ACHN (cell line): ENCODE measurements around the gene SPOCK1.
"Not testable (repeated sequence)": the region's sequence is repeated elsewhere in the genome, so short reads cannot be mapped to it uniquely, and the experiment has no call there.

Experiments
- DNase-seq: peaks from one replicate; pipeline ENCODE4 v3.0.0-alpha.2; 2015
- in situ Hi-C: cut with HindIII; loops from 2 replicates; pipeline ENCODE4 v1.10.0; 2017; ENCODE audit warnings: low sequenced_read_pairs, low pct_ligation_motif_present, low pct_unique_long_range_greater_than_20kb

SPOCK1 gene

DNA sequence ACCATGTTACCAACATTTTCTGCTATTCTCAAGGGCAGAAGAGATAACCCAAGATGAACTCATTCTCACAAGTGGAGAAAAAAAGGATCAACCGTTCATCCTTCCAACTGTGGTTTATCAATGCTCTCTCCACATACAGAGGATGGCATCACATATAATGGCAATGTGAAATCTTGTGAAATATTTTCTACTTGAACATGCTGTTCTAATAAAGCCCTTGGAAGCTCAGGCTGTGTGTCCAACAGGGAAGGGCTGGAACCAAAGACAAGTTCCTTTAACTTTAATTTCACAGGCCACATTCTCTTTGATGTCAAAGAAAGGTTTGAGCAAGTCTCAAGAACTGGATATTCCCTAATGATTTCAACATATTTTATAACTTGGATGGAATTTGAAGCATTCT, 230.5 kb downstream of the SPOCK1 start:
- in situ Hi-C loops: no loop called here
- DNase-seq: no peak

DNA sequence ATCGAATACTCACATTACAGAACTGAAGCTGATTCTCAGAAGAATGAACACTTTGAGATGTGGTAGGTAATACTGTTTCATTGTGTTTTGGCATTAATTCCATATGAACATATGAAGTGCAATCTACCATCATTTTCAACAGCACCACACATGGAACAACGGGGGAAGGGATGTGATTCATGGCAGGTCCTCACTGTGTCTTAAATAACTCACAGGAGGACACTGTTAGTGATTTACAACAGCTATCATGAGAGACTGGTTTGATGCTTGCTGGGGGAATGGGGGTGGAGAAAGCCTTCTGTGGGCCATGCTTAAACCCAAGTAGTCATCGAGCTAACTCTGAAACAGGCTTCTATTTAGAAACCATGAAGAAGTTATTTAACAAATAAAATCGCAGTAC, 232.9 kb downstream of the SPOCK1 start:
- no peak for DNase-seq
- in situ Hi-C loops: no loop called here

DNA sequence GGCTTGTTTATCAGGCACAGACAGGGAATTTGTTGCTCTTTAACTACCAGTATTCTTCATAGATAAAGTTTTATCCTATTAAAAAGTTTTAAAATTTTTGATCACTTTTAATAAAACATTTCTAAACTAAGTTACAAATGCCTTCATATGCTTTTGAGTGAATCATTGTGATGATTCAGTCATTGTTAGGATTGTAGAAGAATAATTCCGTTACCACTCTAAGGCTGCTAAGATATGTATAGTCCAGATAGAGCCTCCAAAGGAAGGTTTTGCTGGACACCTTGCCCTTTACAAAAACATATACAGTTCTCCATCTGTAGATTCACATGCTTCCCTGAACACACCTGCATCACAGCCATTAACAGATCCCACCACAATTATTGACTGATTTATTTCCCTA, 233.7 kb downstream of the SPOCK1 start:
- DNase-seq: no peak
- in situ Hi-C loops: no loop called here

DNA sequence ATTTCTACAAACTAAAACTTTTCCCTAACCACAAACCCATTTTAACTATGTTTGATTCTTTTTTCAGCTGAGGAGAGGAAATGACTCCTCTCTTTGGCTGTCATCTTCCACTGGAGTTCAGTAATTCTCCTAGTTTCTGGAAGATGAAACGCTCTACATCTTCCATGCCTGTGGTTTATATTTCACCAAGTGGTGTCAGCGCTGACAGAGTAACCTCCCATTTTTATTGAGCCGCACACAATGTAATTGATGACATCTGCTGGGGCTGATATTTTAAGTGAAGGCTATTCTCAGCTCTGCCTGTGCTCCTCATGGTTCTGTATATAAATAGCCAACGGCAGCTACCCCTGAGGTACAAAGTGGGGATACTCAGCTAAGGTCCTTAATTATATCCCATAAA, 234.6 kb downstream of the SPOCK1 start:
- in situ Hi-C loops: no loop called here
- DNase-seq: no peak

DNA sequence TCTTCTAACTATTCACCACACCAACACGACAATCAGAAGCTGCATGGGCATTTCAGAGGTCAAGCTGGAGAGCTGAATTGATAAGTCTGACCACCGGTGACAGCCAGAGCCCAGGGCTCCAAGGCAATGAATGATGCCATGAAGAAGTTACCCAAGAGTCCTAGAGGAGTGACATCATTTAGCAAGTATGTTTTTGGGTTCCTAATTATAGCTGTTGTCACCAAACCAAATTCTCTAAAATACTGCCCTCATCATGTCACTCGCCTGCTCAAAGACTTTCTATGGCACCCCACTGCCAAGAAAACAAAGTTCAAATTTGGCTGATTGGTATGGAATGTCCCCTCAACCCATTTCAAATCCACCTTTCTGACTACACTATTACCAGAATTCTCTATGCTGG, 235.1 kb downstream of the SPOCK1 start:
- DNase-seq: no peak
- in situ Hi-C loops: no loop called here

DNA sequence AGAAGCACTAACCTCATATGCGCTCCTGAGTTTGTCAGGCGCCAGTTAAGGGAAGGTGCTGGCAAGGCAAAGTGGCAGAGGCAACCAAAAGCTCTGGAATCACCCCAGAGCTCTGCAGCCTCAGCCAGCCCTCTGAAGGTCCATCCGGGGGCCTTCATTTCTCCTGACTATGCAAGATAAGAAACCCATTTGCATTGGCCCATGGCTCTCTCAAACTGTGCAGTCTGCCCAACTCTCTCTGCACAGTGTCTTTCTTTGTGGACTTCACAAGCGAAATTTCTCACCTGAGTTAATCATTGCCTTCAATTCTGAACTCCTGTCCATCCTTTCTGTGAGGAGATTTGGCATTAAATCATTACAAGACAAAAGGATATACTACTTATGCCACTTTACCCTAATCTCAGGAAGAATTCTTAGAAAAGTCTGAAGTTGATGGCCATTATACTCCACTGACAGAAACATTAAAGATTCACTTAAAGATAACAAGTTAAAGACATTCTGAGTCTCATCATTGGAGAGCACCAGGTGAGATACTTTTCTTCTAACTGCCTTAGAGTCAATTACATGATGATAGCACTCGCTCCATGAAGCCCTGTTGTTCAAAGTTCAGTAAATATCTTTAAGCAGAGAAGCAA, 235.6 kb downstream of the SPOCK1 start:
- no peak for DNase-seq
- in situ Hi-C loops: no loop called here

DNA sequence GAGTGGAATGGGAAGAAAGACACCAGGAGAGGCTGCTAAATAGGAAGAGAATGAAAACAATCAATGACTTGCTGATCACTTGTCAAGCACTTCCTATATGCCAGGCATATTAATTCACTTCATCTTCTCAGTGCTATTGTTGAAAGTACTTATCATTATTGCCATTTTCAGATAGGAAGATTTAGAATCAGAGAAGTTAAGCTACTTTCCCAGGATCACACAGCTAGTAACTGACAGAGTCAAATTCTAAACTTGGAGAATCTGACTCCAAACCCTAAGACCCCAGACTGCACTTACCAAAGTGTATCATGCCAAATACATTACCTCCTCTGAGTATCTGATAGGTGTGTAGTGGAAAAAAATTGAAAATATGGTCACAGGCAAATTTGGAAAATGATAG, 236.3 kb downstream of the SPOCK1 start:
- in situ Hi-C loops: no loop called here
- DNase-seq: no peak

DNA sequence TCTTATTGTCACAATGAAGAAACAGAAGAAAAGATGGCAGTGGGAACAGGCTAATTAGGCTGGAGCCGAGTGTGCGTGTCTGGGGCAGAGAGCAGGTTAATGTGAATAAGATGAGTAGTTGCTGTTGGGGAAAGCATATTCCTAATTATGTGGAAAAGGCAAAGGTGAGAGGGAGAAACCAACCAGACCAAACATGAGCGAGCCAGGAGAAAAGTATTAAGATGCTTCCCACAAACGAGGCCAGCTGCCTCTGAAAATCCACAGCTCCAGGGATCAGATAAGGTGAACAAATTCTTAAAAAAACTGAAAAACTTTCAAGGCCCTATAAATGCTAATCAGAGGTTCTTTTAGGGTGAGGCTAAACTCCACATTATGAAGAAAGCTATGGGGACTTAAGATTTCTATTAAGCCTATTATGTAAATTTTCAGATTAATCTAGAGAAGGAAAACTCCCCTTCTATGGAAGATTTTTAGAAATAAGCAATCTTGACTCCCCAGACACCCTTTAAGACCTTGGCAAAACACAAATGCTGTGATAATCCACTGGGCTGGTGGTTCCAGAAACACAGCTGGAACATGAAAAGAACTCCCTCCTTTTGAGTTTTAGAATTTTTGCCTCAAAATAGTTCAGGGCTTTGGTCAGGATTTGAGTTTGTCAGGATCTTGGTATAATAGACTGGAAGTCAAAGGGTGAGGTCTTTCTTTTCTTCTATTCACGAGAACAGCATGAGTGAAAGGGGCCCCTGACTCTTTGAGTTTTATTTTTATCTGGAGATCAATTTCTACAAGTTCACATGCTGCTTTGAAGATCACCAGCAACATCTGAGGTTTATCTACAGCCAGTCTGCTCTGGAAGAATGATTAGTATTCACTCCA, 238.1 kb downstream of the SPOCK1 start:
- in situ Hi-C loops: no loop called here
- DNase-seq: no peak

DNA sequence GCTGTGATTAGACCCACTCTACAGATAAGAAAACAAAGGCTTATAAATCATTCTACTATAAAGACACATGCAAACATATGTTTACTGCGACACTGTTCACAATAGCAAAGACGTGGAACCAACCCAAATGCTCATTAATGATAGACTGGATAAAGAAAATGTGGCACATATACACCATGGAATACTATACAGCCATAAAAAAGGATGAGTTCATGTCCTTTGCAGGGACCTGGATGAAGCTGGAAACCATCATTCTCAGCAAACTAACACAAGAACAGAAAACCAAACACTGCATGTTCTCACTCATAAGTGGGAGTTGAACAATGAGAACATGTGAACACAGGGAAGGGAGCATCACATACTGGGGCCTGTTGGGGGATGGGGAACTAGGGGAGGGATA, 240.0 kb downstream of the SPOCK1 start:
- DNase-seq, in situ Hi-C loops: not testable (repeated sequence)

DNA sequence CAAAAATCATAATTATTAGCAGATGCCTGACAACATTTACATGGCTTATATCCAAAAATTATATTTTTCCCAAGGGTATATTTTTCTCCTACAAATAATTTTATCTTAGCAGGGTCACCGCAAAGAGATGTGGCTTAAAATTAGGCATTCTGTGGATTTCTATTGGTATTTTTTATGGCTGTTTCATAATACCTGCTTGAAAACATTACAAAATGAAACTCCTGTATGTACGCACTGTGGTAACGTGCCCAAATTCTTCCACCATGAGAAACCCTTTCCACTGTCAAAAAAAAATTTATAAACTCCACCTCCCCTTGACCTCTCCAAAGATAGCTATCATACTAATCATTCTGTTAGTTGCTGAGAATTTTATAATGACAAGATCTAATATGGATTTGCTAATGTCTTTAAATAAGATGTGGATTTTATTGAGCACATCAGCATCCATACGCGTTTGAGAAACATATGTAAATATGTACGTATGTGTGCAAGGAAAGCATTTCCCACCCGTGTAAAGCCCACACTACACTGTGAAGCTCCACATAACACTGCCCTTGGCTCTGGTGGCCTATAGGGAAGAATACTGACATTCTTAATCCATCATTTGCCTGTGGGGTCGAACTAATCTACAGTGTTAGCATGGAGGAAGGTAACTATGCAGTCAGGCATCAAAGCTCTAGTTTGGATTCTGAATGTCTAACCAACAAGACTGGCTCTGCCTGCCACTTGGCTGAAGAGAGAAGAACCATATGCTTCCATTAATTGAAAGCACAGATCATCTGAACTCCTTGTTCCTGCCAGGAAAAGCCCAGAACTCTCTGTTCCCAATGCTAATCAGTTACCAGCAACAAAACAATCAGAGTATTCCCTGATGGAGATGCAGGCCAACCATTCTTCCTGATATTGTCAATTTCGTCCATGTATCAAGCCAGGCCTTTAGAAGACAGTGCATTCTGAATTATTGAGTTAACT, 244.7 kb downstream of the SPOCK1 start:
- in situ Hi-C loops: no loop called here
- no peak for DNase-seq

DNA sequence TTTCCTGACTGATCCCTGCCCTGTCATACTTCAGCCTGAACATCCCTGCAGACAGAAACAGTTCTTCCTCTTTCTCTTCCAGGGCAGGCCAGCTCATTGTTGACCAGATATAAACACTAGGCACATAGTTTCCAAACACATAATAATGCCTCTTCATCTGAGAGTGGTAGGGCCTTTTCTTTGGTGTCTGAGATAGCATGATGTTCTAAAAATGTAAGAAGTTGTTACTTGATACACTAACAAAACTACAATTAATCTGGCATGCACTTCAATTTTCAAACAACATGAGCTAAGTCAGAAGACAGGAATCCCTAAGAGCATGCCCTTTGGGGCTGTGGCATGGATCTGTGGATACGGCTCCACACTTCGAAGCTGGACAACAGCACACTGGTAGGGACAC, 246.6 kb downstream of the SPOCK1 start:
- DNase-seq: no peak
- in situ Hi-C loops: no loop called here

DNA sequence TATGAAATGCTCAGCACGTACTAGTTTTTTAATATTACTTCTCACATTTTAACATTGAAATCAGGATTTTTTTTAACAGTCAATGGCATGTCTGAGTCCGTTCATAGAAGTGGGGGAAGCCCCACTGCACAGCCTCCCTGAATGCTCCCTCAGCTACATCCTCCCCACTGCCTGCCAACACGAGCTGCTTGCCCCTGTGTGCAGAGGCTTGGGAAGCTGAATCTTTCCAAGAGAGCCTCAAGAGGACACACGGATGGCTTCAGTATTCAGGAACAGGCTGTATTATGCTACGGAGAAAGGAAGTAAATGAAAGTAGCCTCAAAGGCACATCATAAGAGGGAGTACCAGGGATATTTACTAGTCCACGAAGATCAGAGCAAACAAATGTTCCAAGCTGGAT, 248.7 kb downstream of the SPOCK1 start:
- no peak for DNase-seq
- in situ Hi-C loops: no loop called here

DNA sequence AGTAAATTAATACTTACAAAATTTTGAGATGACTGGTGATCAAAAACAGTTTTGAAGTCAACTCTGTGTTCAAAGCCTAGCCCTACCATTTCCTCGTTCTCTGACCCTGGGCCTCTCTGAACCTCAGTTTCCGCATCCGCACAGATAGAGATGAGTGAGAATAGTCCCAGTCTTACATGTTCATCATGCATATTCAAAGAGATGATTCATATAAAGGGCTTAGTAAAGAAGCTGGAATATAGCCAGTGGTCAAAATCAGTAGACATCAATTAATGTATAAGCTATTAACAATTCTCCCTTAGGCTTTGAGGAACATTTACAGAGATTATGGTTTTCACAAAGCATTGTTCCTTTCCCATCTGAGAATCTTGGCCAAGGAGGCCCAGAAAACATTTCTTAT, 250.6 kb downstream of the SPOCK1 start:
- peak; percentile 12 for DNase-seq
- in situ Hi-C loops: no loop called here

DNA sequence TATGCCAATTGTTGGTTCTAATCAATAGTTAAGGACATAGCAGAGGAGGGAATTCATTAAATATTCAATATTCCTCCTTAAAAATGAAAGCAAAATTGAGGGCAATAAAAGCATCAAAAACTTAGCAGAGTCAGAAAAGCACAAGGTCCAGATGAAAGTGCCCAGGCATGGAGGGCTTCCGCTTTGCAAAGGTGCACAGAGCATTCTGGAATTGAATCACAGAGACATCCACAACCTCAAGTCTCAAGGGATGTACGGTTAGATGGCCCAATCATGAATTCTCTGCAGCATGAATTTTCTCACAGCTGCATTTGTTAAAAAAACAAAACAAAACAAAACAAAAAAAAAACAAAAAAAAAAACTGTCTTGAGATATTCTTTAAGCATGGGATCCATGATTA, 253.7 kb downstream of the SPOCK1 start:
- in situ Hi-C loops: no loop called here
- no peak for DNase-seq

DNA sequence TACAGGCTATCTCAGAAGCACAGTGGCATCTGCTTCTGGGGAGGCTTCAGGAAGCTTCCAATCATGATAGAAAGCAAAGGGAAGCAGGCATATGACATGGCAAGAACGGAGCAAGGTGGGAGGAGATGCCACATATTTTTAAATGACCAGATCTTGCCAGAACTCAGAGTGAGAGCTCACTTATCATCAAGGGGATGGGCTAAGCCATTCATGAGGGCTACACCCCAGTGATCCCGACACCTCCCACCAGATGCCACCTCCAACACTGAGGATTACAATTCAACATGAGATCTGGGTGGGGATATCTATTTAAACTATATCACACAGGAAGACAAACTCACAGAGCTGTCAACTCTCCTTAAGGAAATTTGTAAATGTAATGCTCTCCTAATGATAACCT, 258.8 kb downstream of the SPOCK1 start:
- in situ Hi-C loops: no loop called here

DNA sequence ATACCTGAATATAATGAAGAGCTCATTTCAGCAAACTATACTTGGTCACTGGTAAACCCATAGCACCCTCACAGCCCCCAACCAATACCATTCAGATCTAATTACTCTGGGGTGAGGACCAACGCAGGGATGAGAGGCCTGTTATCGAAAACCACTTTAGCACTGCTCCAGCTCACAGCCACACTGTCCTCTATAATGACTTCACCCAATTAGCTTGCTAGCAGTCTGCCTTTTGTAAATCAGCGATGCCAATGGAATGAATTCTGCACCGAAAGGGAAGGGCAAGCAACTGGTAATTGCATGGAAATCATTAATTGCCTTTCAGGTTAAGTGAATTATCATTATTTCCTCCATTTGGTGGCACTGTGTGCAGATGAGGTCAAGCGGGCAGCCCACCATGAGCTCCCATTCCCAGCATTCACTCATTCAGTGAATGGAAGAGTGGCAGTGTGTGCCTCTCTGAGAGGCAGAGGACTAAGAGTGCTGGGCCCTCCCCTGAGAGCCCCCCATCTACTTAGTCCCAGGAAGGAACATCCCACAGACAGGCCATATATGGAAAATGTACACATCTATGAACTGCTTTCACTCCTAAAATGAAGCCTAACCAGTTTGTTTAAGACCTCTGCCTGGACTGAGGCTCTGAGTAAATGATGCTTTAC, 262.1 kb downstream of the SPOCK1 start:
- DNase-seq: no peak
- in situ Hi-C loops: no loop called here

More for the DNA sequence above, 258.8 kb downstream of the SPOCK1 start:
- no peak for DNase-seq

DNA sequence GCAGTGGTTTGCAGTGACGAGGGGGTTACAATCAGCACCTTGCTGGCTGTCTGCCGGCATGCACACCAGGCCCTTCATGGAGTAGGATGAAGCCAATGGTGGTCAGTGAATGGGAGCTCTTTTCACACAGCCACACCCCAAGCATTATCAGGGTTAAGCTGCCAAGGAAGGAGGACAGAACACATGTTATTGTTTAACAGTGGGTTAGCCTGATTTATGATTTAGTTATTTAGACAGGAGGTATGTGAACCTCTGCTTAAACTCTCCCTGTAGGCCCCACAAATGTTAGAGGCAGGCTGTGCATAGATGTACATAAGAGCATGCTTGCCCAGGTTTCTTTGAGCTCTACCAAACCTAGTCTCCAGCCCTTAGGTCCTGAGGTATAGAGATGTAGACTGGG, 262.9 kb downstream of the SPOCK1 start:
- DNase-seq: no peak

More for the DNA sequence above, 262.9 kb downstream of the SPOCK1 start:
- in situ Hi-C loops: no loop called here
